Naive thymus-derived CD8-positive, alpha-beta T cell (primary cell): ENCODE data around the gene HPDL. TPM values are rescaled to one million over a fixed set of nuclear protein-coding genes. Genes with fewer than 3 reads are reported as not detected.
"Not testable (repeated sequence)": the region's sequence is repeated elsewhere in the genome, so short reads cannot be mapped to it uniquely, and the experiment has no call there.

Source experiments
- ATAC-seq, 2 donors: fragments of 150-1000 bp; cut with Tn5 transposase in 1 of 2; sonication (Bioruptor Pico), chemical (Tn5 transposase) in 1 of 2; 1 replicate in 1 of 2; 2 replicates in 1 of 2; pipeline ENCODE4 v1.10.0; 2021; ENCODE audit warnings: mild to moderate bottlenecking in 2 of 2, moderate library complexity in 2 of 2
- POLR2A ChIA-PET: fragments of 350-600 bp; sonication (Branson Sonifier 250); formaldehyde crosslinking; loops from one replicate; lab custom pipeline; 2021; ENCODE audit warnings: antibody characterized with exemption; lab: Charles Lee
- DNase-seq, 10 donors: peaks; one replicate each; pipeline versions ENCODE4 v3.0.0 to v3.0.0-alpha.2; 2020 to 2022
- H3K27ac Mint-ChIP-seq, 10 donors: one replicate each; pipeline ENCODE4 v1.8.0; 2020 to 2022; ENCODE audit warnings: mild to moderate bottlenecking in 10 of 10, mixed read lengths in 10 of 10, moderate library complexity in 4 of 10, inconsistent platforms in 1 of 10
- H3K27me3 Mint-ChIP-seq, 5 donors: one replicate each; pipeline ENCODE4 v1.8.0; 2021 to 2022; ENCODE audit warnings: mixed read lengths in 5 of 5
- H3K36me3 Mint-ChIP-seq, 3 donors: one replicate each; pipeline ENCODE4 v1.8.0; 2020 to 2022; ENCODE audit warnings: mixed read lengths in 3 of 3, mild to moderate bottlenecking in 2 of 3, inconsistent platforms in 1 of 3
- H3K4me1 Mint-ChIP-seq, 4 donors: one replicate each; pipeline ENCODE4 v1.8.0; 2021 to 2022; ENCODE audit warnings: mixed read lengths in 4 of 4
- H3K4me3 Mint-ChIP-seq, 10 donors: one replicate each; pipeline ENCODE4 v1.8.0; 2020 to 2022; ENCODE audit warnings: mild to moderate bottlenecking in 10 of 10, mixed read lengths in 10 of 10, moderate library complexity in 6 of 10, inconsistent platforms in 1 of 10
- H3K9me3 Mint-ChIP-seq, 9 donors: one replicate each; pipeline ENCODE4 v1.8.0; 2020 to 2022; ENCODE audit warnings: mixed read lengths in 9 of 9, mild to moderate bottlenecking in 3 of 9, inconsistent platforms in 1 of 9, moderate library complexity in 1 of 9
- polyA plus RNA-seq, 3 donors: library from polyadenylated mRNA; unstranded; fragments of 300-500 nt; fragmentation: Illumina TruSeq; gene quantifications; one replicate each; pipeline ENCODE4 v1.2.3, GENCODE V29; 2021
- total RNA-seq, 8 experiments: library from RNA in 2 of 8; stranded (reverse) in 2 of 8; gene quantifications; one replicate each; pipeline ENCODE4 v1.2.3 and lab custom pipeline; 2021 to 2026

Gene HPDL
- total RNA-seq (1 to 10 TPM; 1.5 TPM), polyA plus RNA-seq (1 to 10 TPM in 2 of 3 donors, under 1 TPM in 1; 0.47 to 2.7 (median 1.2) TPM), total RNA-seq (lab: John Stamatoyannopoulos, UW) (0.69 to 23.4 (median 1.5) reads per million in 6 experiments)

DNA sequence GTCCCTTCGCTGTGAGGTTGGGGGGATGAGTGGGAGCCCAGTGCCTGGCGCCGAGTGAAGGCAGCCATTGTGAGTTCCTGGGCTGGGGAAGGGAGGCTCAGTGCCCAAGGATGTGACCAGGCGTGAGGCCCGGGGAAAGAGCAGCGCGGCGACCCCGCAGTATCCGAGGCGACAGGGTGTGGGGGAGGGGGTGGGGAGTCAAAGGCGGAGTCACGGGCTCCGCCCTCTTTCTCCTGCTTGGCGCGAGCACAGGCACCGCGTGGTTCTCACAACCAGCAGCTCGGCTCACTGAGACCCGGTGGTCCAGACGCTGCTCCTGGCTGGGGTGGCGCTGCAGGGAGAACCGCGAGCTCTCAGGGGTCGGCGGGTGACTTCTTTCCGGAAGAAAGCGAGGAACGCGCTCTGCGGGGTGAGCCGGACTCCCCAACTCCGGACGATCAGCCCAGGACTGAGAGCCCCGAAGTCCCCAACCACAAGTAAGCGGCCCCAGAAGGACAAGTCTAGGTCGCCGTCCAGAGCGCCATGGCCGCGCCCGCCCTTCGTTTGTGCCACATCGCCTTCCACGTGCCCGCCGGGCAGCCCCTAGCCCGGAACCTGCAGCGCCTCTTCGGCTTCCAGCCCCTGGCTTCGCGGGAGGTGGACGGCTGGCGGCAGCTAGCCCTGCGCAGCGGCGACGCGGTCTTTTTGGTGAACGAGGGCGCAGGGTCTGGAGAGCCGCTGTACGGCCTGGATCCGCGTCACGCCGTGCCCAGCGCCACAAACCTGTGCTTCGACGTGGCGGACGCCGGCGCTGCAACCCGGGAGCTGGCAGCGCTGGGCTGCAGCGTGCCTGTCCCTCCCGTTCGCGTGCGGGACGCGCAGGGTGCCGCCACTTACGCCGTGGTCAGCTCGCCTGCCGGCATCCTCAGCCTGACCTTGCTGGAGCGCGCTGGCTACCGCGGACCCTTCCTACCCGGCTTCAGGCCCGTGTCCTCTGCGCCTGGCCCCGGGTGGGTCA lies at the start of gene HPDL:
HPDL (plus strand) TSS at position 269 of the 997 bp plus-strand sequence; CDS start at position 523, 254 bp downstream.
- ATAC-seq (peak; percentile 84 to 85), DNase-seq (peak; percentile 27 to 76 (median 51))
- Mint-ChIP-seq H3K36me3 (peaks cover 0 to 13% (median 0%) of the 10 kb centered on the region in 3 donors), H3K27ac (peak within 1 kb of the TSS in 9 of 10 donors; percentile 14 to 86 (median 61)), H3K27me3 (peaks cover 0 to 3% (median 0%) of the 10 kb centered on the region in 5 donors), H3K4me1 (peaks cover 0 to 20% (median 11%) of the 10 kb centered on the region in 4 donors), H3K4me3 (peak within 1 kb of the TSS; percentile 81 to 92 (median 84)), H3K9me3 (no peaks in the 10 kb centered on the region)
- POLR2A ChIA-PET, result interaction anchor here (0.8 to 6.4 kb wide), 9 partner anchors 9 to 517 kb away, joined by 3 to 64 read pairs (median 4); partner anchors contain the start of genes MUTYH and TOE1

DNA sequence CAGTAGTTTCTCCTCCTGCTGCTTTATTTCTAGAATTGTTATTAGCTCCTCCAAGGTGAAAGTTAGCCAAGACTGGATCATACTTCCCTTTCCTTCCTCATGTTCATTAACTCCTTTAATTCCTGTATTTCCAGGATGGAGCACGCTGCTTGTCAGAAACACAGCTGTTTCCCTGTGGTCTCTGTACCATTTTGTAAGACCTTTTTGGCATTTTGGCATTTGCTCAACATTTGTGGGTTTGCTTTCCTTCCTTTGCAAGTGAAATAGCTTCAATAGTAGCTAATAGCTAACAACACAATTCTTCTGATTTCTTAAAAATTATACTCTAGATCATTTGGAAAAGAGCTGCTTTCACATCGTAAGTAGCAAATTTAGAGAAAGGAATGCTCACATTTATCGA lies 44.3 kb upstream of the HPDL start:
- Mint-ChIP-seq H3K36me3 (peaks cover 0 to 4% (median 3%) of the 10 kb centered on the region in 3 donors), H3K27ac (no peak overlapping the region), H3K9me3 (peaks cover 0 to 3% (median 0%) of the 10 kb centered on the region in 9 donors), H3K4me1 (peaks cover 0 to 6% (median 0%) of the 10 kb centered on the region in 4 donors), H3K27me3 (peaks cover 0 to 8% (median 2%) of the 10 kb centered on the region in 5 donors), H3K4me3 (no peak overlapping the region)
- DNase-seq, result no peak
- no peak for ATAC-seq
- POLR2A ChIA-PET, result no interaction called here

- ATAC-seq, H3K27ac Mint-ChIP-seq, H3K36me3 Mint-ChIP-seq, H3K9me3 Mint-ChIP-seq, POLR2A ChIA-PET, DNase-seq, H3K4me1 Mint-ChIP-seq, H3K4me3 Mint-ChIP-seq, H3K27me3 Mint-ChIP-seq: not testable (repeated sequence)
These were observed 41.8 kb upstream of the HPDL start for GRCh38 chr1:45284858-45285257.

GRCh38 chr1:45286521-45286920 lies 40.2 kb upstream of the HPDL start:
- H3K4me3 Mint-ChIP-seq, H3K27me3 Mint-ChIP-seq, H3K4me1 Mint-ChIP-seq, H3K36me3 Mint-ChIP-seq, DNase-seq, H3K9me3 Mint-ChIP-seq, POLR2A ChIA-PET, ATAC-seq, H3K27ac Mint-ChIP-seq: not testable (repeated sequence)

GRCh38 chr1:45291002-45291401 lies 35.7 kb upstream of the HPDL start:
- H3K27ac Mint-ChIP-seq, H3K36me3 Mint-ChIP-seq, DNase-seq, POLR2A ChIA-PET, ATAC-seq, H3K27me3 Mint-ChIP-seq, H3K4me3 Mint-ChIP-seq, H3K9me3 Mint-ChIP-seq, H3K4me1 Mint-ChIP-seq: not testable (repeated sequence)

DNA sequence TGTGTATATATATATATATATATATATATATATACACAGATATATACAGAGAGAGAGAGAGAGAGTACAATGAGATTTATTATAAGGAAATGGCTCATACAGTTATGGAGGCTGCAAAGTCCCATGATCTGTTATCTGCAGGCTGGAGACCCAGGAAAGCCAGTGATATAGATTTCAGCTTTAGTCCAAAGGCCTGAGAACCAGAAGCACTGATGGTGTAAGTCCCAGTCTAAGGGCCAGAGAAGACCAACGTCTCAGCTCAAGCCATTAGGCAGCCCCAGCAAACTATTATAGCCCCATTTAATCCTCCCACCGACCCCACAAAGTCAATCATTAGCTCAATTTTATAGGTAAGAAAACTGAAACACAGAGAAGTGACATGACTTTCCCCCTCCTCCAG lies 35.0 kb upstream of the HPDL start:
- POLR2A ChIA-PET, result interaction anchor here (0.7 kb wide), 1 partner anchor 179 kb away, joined by 5 read pairs; no protein-coding TSS in a partner anchor

DNA sequence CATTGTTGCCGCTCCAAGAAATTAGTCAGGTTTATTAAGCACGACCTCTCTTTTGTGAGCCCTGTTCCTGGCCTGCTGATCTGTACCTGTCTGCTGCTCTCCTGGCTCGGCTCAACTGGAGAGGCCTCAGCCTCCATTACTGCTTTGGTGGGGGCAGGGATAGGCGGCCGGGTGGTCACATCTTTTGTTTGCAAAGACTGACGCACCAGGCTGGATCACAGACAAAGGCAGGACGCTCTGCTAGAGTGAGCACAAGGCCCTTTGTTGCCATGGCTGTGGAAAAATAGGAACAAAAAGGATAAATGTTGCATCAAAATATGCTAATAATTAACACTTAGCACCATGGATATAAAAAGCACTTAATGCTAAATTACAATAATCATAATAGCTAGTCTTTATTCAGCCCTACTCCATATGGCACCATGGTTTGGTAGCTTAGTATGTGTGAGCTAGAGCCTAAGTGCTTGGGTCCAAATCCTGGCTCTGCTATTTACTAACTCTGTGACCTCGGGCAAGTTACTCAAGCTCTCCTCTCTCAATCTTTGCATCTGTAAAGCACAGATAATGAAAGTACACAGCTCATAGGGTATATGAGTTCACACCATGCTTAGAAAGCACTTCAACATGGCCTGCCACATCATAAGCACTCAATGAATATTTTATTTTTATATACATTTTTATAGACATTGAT lies 28.9 kb upstream of the HPDL start:
- POLR2A ChIA-PET, result no interaction called here
- Mint-ChIP-seq H3K9me3 (no peaks in the 10 kb centered on the region), H3K36me3 (peaks cover 0 to 2% (median 0%) of the 10 kb centered on the region in 3 donors), H3K27ac (peak overlapping the region in 1 of 10 donors; percentile 12), H3K4me3 (no peak overlapping the region), H3K27me3 (no peaks in the 10 kb centered on the region), H3K4me1 (peaks cover 0 to 10% (median 2%) of the 10 kb centered on the region in 4 donors)
- DNase-seq (no peak), ATAC-seq (no peak)

More for the DNA sequence above, 35.0 kb upstream of the HPDL start:
- no peak for ATAC-seq
- H3K27ac Mint-ChIP-seq, result no peak overlapping the region
- DNase-seq, result no peak
- H3K4me1 Mint-ChIP-seq, result peaks cover 0 to 2% (median 0%) of the 10 kb centered on the region in 4 donors
- peaks cover 0 to 2% (median 0%) of the 10 kb centered on the region in 3 donors for H3K36me3 Mint-ChIP-seq
- H3K27me3 Mint-ChIP-seq, result peaks cover 0 to 3% (median 0%) of the 10 kb centered on the region in 5 donors
- H3K4me3 Mint-ChIP-seq, result no peak overlapping the region
- no peaks in the 10 kb centered on the region for H3K9me3 Mint-ChIP-seq

GRCh38 chr1:45299296-45299695 lies 27.4 kb upstream of the HPDL start:
- no peak overlapping the region for H3K4me3 Mint-ChIP-seq
- POLR2A ChIA-PET, result interaction anchor here (0.6 to 5.7 kb wide), 2 partner anchors 286 to 340 kb away, joined by 3 to 112 read pairs; partner anchors contain the start of genes HECTD3 and UROD
- DNase-seq, result no peak

GRCh38 chr1:45299981-45300668 lies 26.6 kb upstream of the HPDL start:
- DNase-seq (peak in 8 of 10 donors; percentile 16 to 68 (median 52)), ATAC-seq (peak in 1 of 2 donors; percentile 11)
- H3K27me3 Mint-ChIP-seq, result no peaks in the 10 kb centered on the region
- no peaks in the 10 kb centered on the region for H3K9me3 Mint-ChIP-seq
- H3K4me3 Mint-ChIP-seq, result peak overlapping the region in 4 of 10 donors; percentile 6 to 37 (median 28)
- no peak overlapping the region for H3K27ac Mint-ChIP-seq
- POLR2A ChIA-PET, result interaction anchor here (0.9 to 5.7 kb wide), 3 partner anchors 281 to 480 kb away, joined by 3 to 112 read pairs (median 4); partner anchors contain the start of genes HECTD3 and UROD
- peaks cover 4 to 25% (median 15%) of the 10 kb centered on the region in 4 donors for H3K4me1 Mint-ChIP-seq
- H3K36me3 Mint-ChIP-seq, result peaks cover 0 to 2% (median 0%) of the 10 kb centered on the region in 3 donors

More at GRCh38 chr1:45299296-45299695, 27.4 kb upstream of the HPDL start:
- Mint-ChIP-seq H3K4me1 (peaks cover 2 to 17% (median 7%) of the 10 kb centered on the region in 4 donors), H3K27ac (no peak overlapping the region), H3K36me3 (peaks cover 0 to 2% (median 0%) of the 10 kb centered on the region in 3 donors), H3K27me3 (no peaks in the 10 kb centered on the region), H3K9me3 (no peaks in the 10 kb centered on the region)
- ATAC-seq, result no peak

GRCh38 chr1:45300669-45300997 lies 26.1 kb upstream of the HPDL start:
- POLR2A ChIA-PET, result interaction anchor here (0.7 to 5.7 kb wide), 5 partner anchors 39 to 572 kb away, joined by 3 to 112 read pairs (median 4); partner anchors contain the start of genes HECTD3 and UROD
- H3K9me3 Mint-ChIP-seq, result no peaks in the 10 kb centered on the region
- H3K4me1 Mint-ChIP-seq, result peaks cover 5 to 28% (median 19%) of the 10 kb centered on the region in 4 donors
- H3K36me3 Mint-ChIP-seq, result peaks cover 0 to 2% (median 0%) of the 10 kb centered on the region in 3 donors
- H3K27me3 Mint-ChIP-seq, result no peaks in the 10 kb centered on the region
- no peak overlapping the region for H3K27ac Mint-ChIP-seq
- H3K4me3 Mint-ChIP-seq, result peak overlapping the region in 3 of 10 donors; percentile 26 to 37 (median 29)
- DNase-seq (no peak), ATAC-seq (no peak)

DNA sequence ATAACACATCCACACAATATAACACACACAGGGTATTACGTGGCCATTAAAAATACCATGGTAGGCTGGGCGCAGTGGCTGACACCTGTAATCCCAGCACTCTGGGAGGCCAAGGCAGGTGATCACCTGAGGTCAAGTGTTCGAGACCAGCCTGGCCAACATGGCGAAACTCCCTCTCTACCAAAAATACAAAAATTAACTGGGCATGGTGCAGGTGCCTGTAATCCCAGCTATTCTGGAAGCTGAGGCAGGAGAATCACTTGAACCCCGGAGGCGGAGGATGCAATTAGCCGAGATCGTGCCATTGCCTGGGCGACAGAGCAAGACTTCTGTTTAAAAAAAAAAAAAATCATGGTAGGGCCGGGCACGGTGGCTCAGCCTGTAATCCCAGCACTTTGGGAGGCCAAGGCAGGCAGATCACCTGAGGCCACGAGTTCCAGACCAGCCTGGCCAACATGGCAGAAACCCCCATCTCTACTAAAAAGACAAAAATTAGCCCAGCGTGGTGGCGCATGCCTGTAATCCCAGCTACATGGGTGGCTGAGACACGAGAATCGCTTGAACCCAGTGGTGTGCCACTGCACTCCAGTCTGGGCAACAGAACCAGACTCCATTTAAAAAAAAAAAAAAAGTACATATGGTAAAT lies 24.1 kb upstream of the HPDL start:
- H3K4me1 Mint-ChIP-seq, result peaks cover 5 to 37% (median 20%) of the 10 kb centered on the region in 4 donors
- peak overlapping the region in 9 of 10 donors; percentile 16 to 91 (median 68) for H3K27ac Mint-ChIP-seq
- H3K27me3 Mint-ChIP-seq, result no peaks in the 10 kb centered on the region
- H3K36me3 Mint-ChIP-seq, result no peaks in the 10 kb centered on the region
- ATAC-seq (no peak), DNase-seq (no peak)
- peak overlapping the region; percentile 46 to 95 (median 90) for H3K4me3 Mint-ChIP-seq
- no peaks in the 10 kb centered on the region for H3K9me3 Mint-ChIP-seq
- POLR2A ChIA-PET, result interaction anchor here (0.9 to 5.7 kb wide), 21 partner anchors 10 to 671 kb away, joined by 3 to 112 read pairs (median 8); partner anchors contain the start of genes AKR1A1, CCDC163, EIF2B3 and GPBP1L1
